OCI-LY3 (cell line): ENCODE measurements around the gene SEC16A.

Experiments
- H2AFZ ChIP-seq: fragments of 200-600, 300-600 bp; shearing (Covaris generic); 2 replicates; pipeline ENCODE4 v1.6.0; 2014; ENCODE audit warnings: antibody characterized with exemption, low read depth, low read length
- H3K27ac ChIP-seq: fragments of 200-600, 300-600 bp; sonication (generic); 2 replicates; pipeline ENCODE4 v1.5.1; 2014; ENCODE audit warnings: mild to moderate bottlenecking, low read length, moderate library complexity, mixed read lengths
- H3K27me3 ChIP-seq: fragments of 200-600, 300-600 bp; sonication (generic); 2 replicates; pipeline ENCODE4 v1.6.1; 2014; ENCODE audit warnings: low read depth, low read length, mixed read lengths
- H3K36me3 ChIP-seq: fragments of 200-600, 300-600 bp; sonication (generic); replicated peaks from 2 replicates; pipeline ENCODE3; 2014; ENCODE audit warnings: low read depth, low read length, mixed read lengths
- H3K4me1 ChIP-seq: fragments of 300-600, 200-600 bp; sonication (generic); 2 replicates; pipeline ENCODE4 v1.6.1; 2014; ENCODE audit warnings: low read length, mixed read lengths
- H3K4me2 ChIP-seq: fragments of 200-600, 300-600 bp; sonication (generic); 2 replicates; pipeline ENCODE4 v1.6.1; 2014; ENCODE audit warnings: low read length, mixed read lengths
- H3K4me3 ChIP-seq: fragments of 300-600, 200-600 bp; sonication (generic); 2 replicates; pipeline ENCODE4 v1.5.1; 2014; ENCODE audit warnings: antibody characterized with exemption, mild to moderate bottlenecking, low read length, moderate library complexity
- H3K79me2 ChIP-seq: fragments of 300-600, 200-600 bp; shearing (Covaris generic); 2 replicates; pipeline ENCODE4 v1.6.1; 2014; ENCODE audit warnings: mild to moderate bottlenecking, low read length, mixed read lengths
- H3K9ac ChIP-seq: fragments of 300-600, 200-600 bp; shearing (Covaris generic); 2 replicates; pipeline ENCODE4 v1.6.0; 2014; ENCODE audit warnings: mild to moderate bottlenecking, low read length, moderate library complexity
- H3K9me3 ChIP-seq: fragments of 200-600, 300-600 bp; shearing (Covaris generic); 2 replicates; pipeline ENCODE4 v1.6.1; 2014; ENCODE audit warnings: low read length, mixed read lengths; ENCODE audit not compliant: insufficient read depth
- H4K20me1 ChIP-seq: fragments of 200-600, 300-600 bp; sonication (generic); 2 replicates; pipeline ENCODE4 v1.6.1; 2016; ENCODE audit warnings: low read length, mixed read lengths; ENCODE audit not compliant: insufficient read depth
- CTCF ChIP-seq: fragments of 200-600, 300-600 bp; sonication (generic); IDR thresholded peaks from 2 replicates; pipeline ENCODE4 v1.5.1; 2014; ENCODE audit warnings: antibody characterized with exemption, low read length, low read depth
- EZH2phosphoT487 ChIP-seq: fragments of 200-600 bp; shearing (Covaris generic); IDR thresholded peaks from 2 replicates; pipeline ENCODE4 v1.6.1; 2018; ENCODE audit warnings: antibody characterized with exemption, mixed run types, low read depth

SEC16A gene

GRCh38 chr9:136473354-136473721 lies 9.5 kb downstream of the SEC16A start:
- Histone ChIP-seq H2AFZ (no peak overlapping the region), H3K4me2 (no peak overlapping the region), H3K4me1 (no peaks in the 10 kb centered on the region), H3K27ac (no peak overlapping the region), H3K36me3 (peaks cover 88% of the 10 kb centered on the region), H3K27me3 (no peaks in the 10 kb centered on the region), H3K79me2 (peaks cover 93% of the 10 kb centered on the region), H3K4me3 (no peak overlapping the region), H3K9me3 (no peaks in the 10 kb centered on the region), H4K20me1 (peaks cover 89% of the 10 kb centered on the region), H3K9ac (no peak overlapping the region)
- no peak for TF ChIP-seq EZH2phosphoT487
- TF ChIP-seq CTCF = no peak

DNA sequence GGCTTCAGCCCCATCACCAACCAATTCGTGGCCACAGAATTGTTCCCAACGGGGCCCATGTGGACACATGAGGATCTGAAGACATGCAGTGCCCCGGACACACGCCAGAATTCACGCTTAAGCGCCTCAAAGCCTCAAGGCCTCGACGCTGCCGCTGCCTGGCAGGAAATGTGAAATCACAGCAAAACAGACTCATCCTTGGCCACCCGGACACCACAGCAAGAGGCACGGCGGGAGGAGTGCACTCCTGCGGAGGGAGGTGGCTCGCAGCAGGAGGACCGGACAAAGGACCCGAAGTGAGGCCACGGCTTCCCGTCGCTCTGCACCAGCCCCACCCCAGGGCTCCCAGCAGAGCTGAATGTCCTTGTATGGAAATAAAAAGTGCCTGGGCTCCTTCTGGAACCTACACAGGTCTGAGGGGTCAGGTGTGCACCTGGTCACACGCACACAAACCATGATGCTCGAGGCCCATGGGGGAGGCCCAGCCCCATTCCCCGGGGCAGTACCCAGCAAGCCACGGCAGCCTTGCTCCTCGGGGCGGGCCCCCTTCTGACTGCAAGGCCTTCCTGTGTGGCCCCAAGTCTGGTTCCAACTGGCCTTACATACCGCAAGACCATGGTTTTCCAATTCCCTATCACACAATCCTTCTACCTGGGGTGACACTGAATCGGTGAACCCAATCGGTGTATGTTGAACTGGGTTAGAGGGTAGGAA lies 10.0 kb downstream of the SEC16A start:
- no peaks in the 10 kb centered on the region for H3K27me3 ChIP-seq
- H3K4me3 ChIP-seq = no peak overlapping the region
- H3K9me3 ChIP-seq = no peaks in the 10 kb centered on the region
- H3K27ac ChIP-seq = no peak overlapping the region
- H3K4me1 ChIP-seq = no peaks in the 10 kb centered on the region
- TF ChIP-seq CTCF (no peak), EZH2phosphoT487 (no peak)
- H3K4me2 ChIP-seq = no peak overlapping the region
- H3K9ac ChIP-seq = no peak overlapping the region
- H2AFZ ChIP-seq = no peak overlapping the region
- peaks cover 84% of the 10 kb centered on the region for H4K20me1 ChIP-seq
- H3K36me3 ChIP-seq = peaks cover 90% of the 10 kb centered on the region
- peaks cover 89% of the 10 kb centered on the region for H3K79me2 ChIP-seq

GRCh38 chr9:136471802-136472487 lies 10.9 kb downstream of the SEC16A start:
- Histone ChIP-seq H3K27me3 (no peaks in the 10 kb centered on the region), H3K79me2 (peaks cover 82% of the 10 kb centered on the region), H2AFZ (no peak overlapping the region), H3K4me3 (no peak overlapping the region), H3K9ac (no peak overlapping the region), H3K9me3 (no peaks in the 10 kb centered on the region), H4K20me1 (peaks cover 75% of the 10 kb centered on the region), H3K4me2 (no peak overlapping the region), H3K27ac (no peak overlapping the region), H3K4me1 (no peaks in the 10 kb centered on the region), H3K36me3 (peaks cover 84% of the 10 kb centered on the region)
- no peak for TF ChIP-seq CTCF
- TF ChIP-seq EZH2phosphoT487 = no peak

DNA sequence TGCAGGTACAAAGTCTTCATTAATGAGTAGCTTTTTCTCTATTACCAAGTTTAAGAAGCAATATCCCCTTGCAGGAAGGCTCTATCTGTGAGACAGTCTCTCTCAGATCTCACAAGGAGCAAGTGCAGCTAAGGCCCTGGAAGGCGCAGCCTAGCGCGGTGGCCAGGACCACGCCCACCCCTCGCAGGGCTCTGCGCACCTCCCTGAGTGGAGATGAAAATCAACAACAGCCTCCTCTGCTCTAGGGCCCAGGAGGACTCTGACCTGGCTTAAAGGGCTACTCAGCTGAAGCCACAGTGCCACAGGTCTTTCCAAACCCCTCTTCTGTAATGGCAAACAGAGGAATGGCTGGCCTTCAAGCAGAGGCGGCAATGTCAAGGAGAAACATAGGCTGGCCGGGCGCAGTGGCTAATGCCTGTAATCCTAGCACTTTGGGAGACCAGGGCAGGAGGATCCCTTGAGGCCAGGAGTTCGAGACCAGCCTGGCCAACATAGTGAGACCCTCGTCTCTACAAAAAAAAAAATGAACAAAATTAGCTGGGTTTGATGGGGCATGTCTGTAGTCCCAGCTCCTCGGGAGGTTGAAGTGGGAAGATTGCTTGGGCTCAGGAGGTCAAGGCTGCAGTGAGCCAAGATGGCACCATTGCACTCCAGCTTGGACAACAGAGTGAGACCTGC lies 11.9 kb downstream of the SEC16A start:
- Histone ChIP-seq H3K27ac (no peak overlapping the region), H4K20me1 (peaks cover 70% of the 10 kb centered on the region), H3K36me3 (peaks cover 84% of the 10 kb centered on the region)

More for the DNA sequence above, 11.9 kb downstream of the SEC16A start:
- no peak for TF ChIP-seq CTCF
- no peak for TF ChIP-seq EZH2phosphoT487
- H3K9me3 ChIP-seq = no peaks in the 10 kb centered on the region
- no peak overlapping the region for H3K9ac ChIP-seq
- no peak overlapping the region for H3K4me2 ChIP-seq
- H3K27me3 ChIP-seq = no peaks in the 10 kb centered on the region
- peaks cover 71% of the 10 kb centered on the region for H3K79me2 ChIP-seq
- H2AFZ ChIP-seq = no peak overlapping the region
- no peaks in the 10 kb centered on the region for H3K4me1 ChIP-seq
- no peak overlapping the region for H3K4me3 ChIP-seq
